ENCODE data around the gene MPZ. TPM values are rescaled to one million over a fixed set of nuclear protein-coding genes. Genes with fewer than 3 reads are reported as not detected.

The MPZ gene
- total and polyA plus RNA-seq, 8 donors = 1.3 to 15.1 (median 2.3) TPM; not detected in 3

DNA sequence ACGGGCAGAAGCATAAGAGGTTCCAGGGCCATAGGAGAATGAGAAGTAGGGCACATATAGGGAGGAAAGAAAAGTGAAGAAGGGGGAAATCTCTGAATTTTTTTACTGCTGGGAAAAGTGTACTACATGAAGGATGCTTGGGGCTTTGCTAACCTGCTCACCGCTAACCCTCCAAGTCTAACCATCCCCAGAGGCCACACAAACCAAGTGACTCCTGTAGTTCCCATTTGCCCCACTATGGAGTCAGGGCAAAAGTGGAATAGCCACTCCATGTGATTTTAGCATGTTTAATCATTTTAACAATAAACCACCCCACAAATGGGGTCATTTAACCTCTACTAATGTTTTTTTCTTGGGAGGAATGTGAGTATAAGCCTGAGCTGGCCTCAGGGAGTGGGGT, 24.7 kb downstream of the MPZ start:
- H3K36me3 ChIP-seq = no peaks in the 10 kb centered on the region
- no peaks in the 10 kb centered on the region for H3K9me3 ChIP-seq
- H3K4me1 ChIP-seq = no peaks in the 10 kb centered on the region
- no peak overlapping the region for H3K4me3 ChIP-seq
- whole genome bisulfite sequencing, 5 donors = 95 to 98% (median 98%) methylated on average over 2 of the region's 2 CpGs
- no peak for DNase-seq
- no peak overlapping the region for H3K27ac ChIP-seq
- H3K27me3 ChIP-seq = no peaks in the 10 kb centered on the region
- intact Hi-C loops (cut with DNase I; ENCODE audit: low total_unique reads) = no loop called here
- TF ChIP-seq, protein P1, sequence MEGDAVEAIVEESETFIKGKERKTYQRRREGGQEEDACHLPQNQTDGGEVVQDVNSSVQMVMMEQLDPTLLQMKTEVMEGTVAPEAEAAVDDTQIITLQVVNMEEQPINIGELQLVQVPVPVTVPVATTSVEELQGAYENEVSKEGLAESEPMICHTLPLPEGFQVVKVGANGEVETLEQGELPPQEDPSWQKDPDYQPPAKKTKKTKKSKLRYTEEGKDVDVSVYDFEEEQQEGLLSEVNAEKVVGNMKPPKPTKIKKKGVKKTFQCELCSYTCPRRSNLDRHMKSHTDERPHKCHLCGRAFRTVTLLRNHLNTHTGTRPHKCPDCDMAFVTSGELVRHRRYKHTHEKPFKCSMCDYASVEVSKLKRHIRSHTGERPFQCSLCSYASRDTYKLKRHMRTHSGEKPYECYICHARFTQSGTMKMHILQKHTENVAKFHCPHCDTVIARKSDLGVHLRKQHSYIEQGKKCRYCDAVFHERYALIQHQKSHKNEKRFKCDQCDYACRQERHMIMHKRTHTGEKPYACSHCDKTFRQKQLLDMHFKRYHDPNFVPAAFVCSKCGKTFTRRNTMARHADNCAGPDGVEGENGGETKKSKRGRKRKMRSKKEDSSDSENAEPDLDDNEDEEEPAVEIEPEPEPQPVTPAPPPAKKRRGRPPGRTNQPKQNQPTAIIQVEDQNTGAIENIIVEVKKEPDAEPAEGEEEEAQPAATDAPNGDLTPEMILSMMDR (IDR thresholded peaks at IDR 0.05) = no peak
- TF ChIP-seq POLR2A (IDR thresholded peaks at IDR 0.05) (no peak), POLR2AphosphoS5 (IDR thresholded peaks at IDR 0.05) (no peak), EP300 (IDR thresholded peaks at IDR 0.05) (no peak)

DNA sequence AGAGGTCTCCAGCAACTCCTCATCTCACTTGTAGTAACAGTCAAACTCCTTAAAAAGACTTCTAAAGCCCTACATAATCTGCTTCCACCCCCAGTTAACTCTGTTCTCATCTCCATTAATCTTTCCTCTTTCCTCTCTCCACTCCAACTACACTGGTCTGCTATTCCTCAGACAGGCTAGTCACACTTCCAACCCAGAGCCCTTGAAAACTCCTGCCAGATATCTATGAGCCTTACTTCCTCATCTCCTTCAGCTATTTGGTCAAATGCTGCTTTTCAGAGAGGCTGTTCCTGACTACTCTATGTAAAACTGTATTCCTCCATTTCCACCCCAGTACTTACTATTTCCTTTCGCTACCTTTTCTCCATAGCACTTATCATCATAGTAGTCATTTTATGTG, 26.8 kb downstream of the MPZ start:
- WGBS, 5 donors = 93 to 100% (median 98%) methylated on average over 1 of the region's 1 CpG
- TF ChIP-seq EP300 (IDR thresholded peaks at IDR 0.05) = no peak
- TF ChIP-seq, protein P1 (IDR thresholded peaks at IDR 0.05) = no peak
- TF ChIP-seq POLR2A (IDR thresholded peaks at IDR 0.05) = no peak
- no peak for TF ChIP-seq POLR2AphosphoS5 (IDR thresholded peaks at IDR 0.05)
- Histone ChIP-seq H3K9me3 (no peaks in the 10 kb centered on the region), H3K4me3 (no peak overlapping the region), H3K36me3 (no peaks in the 10 kb centered on the region), H3K27ac (no peak overlapping the region), H3K4me1 (no peaks in the 10 kb centered on the region), H3K27me3 (no peaks in the 10 kb centered on the region)
- intact Hi-C loops (cut with DNase I; ENCODE audit: low total_unique reads) = no loop called here
- no peak for DNase-seq

DNA sequence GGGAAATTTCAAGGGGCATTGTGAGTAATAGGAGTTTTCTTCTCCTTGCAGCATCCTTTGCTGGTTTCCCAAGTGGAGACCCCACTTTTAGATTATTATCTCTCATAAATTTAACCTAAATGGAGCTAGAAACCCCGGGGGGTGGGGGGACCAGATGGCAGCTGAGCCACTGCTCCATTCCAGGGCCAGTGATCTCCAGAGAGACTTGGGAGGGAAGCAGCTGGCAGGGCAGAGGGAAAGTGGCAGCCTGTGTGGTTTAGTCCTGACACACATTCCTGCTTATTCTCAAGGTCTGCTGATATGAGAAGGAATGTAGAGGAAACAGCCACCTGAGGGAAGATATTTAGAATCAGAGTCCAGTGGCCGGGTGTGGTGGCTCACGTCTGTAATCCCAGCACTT, 34.9 kb downstream of the MPZ start:
- H3K27me3 ChIP-seq = peaks cover 0 to 4% (median 0%) of the 10 kb centered on the region in 3 donors
- intact Hi-C loops (cut with DNase I; ENCODE audit: low total_unique reads) = no loop called here
- peaks cover 0 to 14% (median 4%) of the 10 kb centered on the region in 4 donors for H3K4me1 ChIP-seq
- no peaks in the 10 kb centered on the region for H3K36me3 ChIP-seq
- peak in 1 of 2 donors; percentile 10 for DNase-seq
- 35 to 63% (median 49%) methylated on average over 3 of the region's 3 CpGs for WGBS, 5 donors
- no peak overlapping the region for H3K27ac ChIP-seq
- no peaks in the 10 kb centered on the region for H3K9me3 ChIP-seq
- no peak for TF ChIP-seq POLR2AphosphoS5 (IDR thresholded peaks at IDR 0.05)
- no peak for TF ChIP-seq EP300 (IDR thresholded peaks at IDR 0.05)
- TF ChIP-seq, protein P1 (IDR thresholded peaks at IDR 0.05) = no peak
- no peak for TF ChIP-seq POLR2A (IDR thresholded peaks at IDR 0.05)
- H3K4me3 ChIP-seq = no peak overlapping the region

DNA sequence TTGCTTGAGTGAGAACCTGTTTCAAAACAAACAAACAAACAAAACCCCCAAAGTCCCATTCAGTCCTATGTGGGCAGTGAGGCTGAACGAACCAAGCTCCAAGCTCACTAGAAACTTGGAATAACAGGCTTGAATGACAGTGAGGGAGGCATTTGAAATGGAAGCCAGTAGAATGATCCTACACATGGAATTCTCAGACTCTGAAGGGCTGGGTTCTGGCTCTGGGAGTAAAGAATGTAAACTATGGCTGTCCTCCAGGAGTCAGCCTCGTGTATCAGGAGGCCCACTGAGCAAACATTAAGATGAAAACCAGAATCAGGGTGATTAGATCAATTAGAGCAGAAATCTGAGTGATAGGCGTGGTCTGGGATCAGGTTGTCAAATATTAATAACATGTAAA, 36.4 kb downstream of the MPZ start:
- no peaks in the 10 kb centered on the region for H3K9me3 ChIP-seq
- H3K4me1 ChIP-seq = peaks cover 0 to 14% (median 4%) of the 10 kb centered on the region in 4 donors
- H3K27ac ChIP-seq = no peak overlapping the region
- TF ChIP-seq, protein P1 (IDR thresholded peaks at IDR 0.05) = no peak
- TF ChIP-seq EP300 (IDR thresholded peaks at IDR 0.05) = no peak
- TF ChIP-seq POLR2AphosphoS5 (IDR thresholded peaks at IDR 0.05) = no peak
- intact Hi-C loops (cut with DNase I; ENCODE audit: low total_unique reads) = no loop called here
- WGBS, 5 donors = 24 to 41% (median 31%) methylated on average over 3 of the region's 3 CpGs
- no peaks in the 10 kb centered on the region for H3K36me3 ChIP-seq
- no peak overlapping the region for H3K4me3 ChIP-seq
- DNase-seq = peak in 1 of 2 donors; percentile 35
- H3K27me3 ChIP-seq = peaks cover 0 to 4% (median 0%) of the 10 kb centered on the region in 3 donors

Measured in stomach (tissue), 9 donors.